ENCODE results near the gene SLC2A14. TPM values are rescaled to one million over a fixed set of nuclear protein-coding genes. Genes with fewer than 3 reads are reported as not detected.
"Not testable (repeated sequence)": the region's sequence is repeated elsewhere in the genome, so short reads cannot be mapped to it uniquely, and the experiment has no call there.

The SLC2A14 gene
- total RNA-seq, 2 donors from 2014 or later, result not detected

DNA sequence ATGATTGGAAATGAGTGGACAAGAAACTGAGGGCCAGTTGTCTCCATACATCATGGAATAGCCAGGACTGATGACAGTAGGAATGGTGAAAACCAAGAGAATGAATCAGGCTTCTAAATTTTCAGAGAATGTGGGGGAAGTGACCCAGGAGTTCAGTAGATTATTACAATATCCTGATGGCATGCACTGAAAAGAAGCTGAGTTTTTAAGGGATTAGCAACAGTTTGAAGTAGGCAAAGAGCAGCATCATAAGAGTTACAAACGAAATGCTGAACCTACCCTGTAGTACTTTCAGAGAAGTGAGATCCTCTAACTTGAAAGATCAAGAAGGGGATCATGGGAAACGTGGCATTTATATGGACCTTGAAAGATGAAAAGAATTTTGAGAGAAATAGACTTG lies 13.2 kb downstream of the SLC2A14 start:
- no peak overlapping the region for H3K4me3 ChIP-seq
- DNase-seq (ENCODE audit: low spot score), result no peak
- no peaks in the 10 kb centered on the region for H3K27me3 ChIP-seq (replicated peaks; ENCODE audit: insufficient read depth)
- H3K27ac ChIP-seq, result no peak overlapping the region
- ATAC-seq (ENCODE audit: insufficient number of reproducible peaks, low FRiP score, low read depth), result no peak
- H3K9me3 ChIP-seq, result no peaks in the 10 kb centered on the region
- H3K36me3 ChIP-seq, result no peaks in the 10 kb centered on the region
- peaks cover 0 to 5% of the 10 kb centered on the region in 2 donors for H3K4me1 ChIP-seq (ENCODE audit: control insufficient read depth in 1 of 2, low read depth in 2 of 2)
- TF ChIP-seq, protein P1, sequence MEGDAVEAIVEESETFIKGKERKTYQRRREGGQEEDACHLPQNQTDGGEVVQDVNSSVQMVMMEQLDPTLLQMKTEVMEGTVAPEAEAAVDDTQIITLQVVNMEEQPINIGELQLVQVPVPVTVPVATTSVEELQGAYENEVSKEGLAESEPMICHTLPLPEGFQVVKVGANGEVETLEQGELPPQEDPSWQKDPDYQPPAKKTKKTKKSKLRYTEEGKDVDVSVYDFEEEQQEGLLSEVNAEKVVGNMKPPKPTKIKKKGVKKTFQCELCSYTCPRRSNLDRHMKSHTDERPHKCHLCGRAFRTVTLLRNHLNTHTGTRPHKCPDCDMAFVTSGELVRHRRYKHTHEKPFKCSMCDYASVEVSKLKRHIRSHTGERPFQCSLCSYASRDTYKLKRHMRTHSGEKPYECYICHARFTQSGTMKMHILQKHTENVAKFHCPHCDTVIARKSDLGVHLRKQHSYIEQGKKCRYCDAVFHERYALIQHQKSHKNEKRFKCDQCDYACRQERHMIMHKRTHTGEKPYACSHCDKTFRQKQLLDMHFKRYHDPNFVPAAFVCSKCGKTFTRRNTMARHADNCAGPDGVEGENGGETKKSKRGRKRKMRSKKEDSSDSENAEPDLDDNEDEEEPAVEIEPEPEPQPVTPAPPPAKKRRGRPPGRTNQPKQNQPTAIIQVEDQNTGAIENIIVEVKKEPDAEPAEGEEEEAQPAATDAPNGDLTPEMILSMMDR (IDR thresholded peaks at IDR 0.05), result no peak

- Histone ChIP-seq H3K4me3 (no peak overlapping the region), H3K27ac (no peak overlapping the region)
- ATAC-seq (ENCODE audit: insufficient number of reproducible peaks, low FRiP score, low read depth), result no peak
These were observed 14.7 kb downstream of the SLC2A14 start for GRCh38 chr12:7857971-7858370.

GRCh38 chr12:7856516-7856915 lies 16.2 kb downstream of the SLC2A14 start:
- no peaks in the 10 kb centered on the region for H3K9me3 ChIP-seq
- TF ChIP-seq, protein P1 (IDR thresholded peaks at IDR 0.05), result no peak
- no peak for ATAC-seq (ENCODE audit: insufficient number of reproducible peaks, low FRiP score, low read depth)
- H3K4me1 ChIP-seq (ENCODE audit: control insufficient read depth in 1 of 2, low read depth in 2 of 2), result peaks cover 0 to 5% of the 10 kb centered on the region in 2 donors
- H3K27me3 ChIP-seq (replicated peaks; ENCODE audit: insufficient read depth), result no peaks in the 10 kb centered on the region
- no peak overlapping the region for H3K4me3 ChIP-seq
- no peaks in the 10 kb centered on the region for H3K36me3 ChIP-seq
- DNase-seq (ENCODE audit: low spot score), result no peak
- no peak overlapping the region for H3K27ac ChIP-seq

More at GRCh38 chr12:7857971-7858370, 14.7 kb downstream of the SLC2A14 start:
- peaks cover 0 to 5% of the 10 kb centered on the region in 2 donors for H3K4me1 ChIP-seq (ENCODE audit: control insufficient read depth in 1 of 2, low read depth in 2 of 2)
- H3K36me3 ChIP-seq, result no peaks in the 10 kb centered on the region
- no peaks in the 10 kb centered on the region for H3K27me3 ChIP-seq (replicated peaks; ENCODE audit: insufficient read depth)
- TF ChIP-seq, protein P1 (IDR thresholded peaks at IDR 0.05), result no peak
- no peak for DNase-seq (ENCODE audit: low spot score)
- H3K9me3 ChIP-seq, result no peaks in the 10 kb centered on the region

DNA sequence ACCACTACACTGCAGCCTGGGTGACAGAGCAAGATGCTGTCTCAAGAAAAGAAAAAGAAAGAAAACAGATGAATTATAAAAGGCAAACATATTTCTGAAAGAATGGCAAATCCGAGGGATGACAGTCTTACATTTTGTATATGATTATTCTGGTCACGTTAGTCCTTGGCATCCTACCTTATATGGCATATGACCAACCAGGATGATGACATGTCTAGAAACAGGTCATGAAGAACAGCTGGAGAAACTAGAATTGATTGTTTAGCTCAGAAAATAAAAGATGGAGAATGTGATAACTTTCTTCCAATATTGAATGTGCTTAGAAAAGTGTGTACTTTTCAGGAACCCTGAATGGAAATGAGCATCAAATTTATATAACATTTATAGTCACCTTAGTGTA lies 19.2 kb downstream of the SLC2A14 start:
- H3K27me3 ChIP-seq (replicated peaks; ENCODE audit: insufficient read depth), result no peaks in the 10 kb centered on the region
- H3K4me3 ChIP-seq, result no peak overlapping the region
- DNase-seq (ENCODE audit: low spot score) (no peak), ATAC-seq (ENCODE audit: insufficient number of reproducible peaks, low FRiP score, low read depth) (no peak)
- no peaks in the 10 kb centered on the region for H3K36me3 ChIP-seq
- TF ChIP-seq, protein P1 (IDR thresholded peaks at IDR 0.05), result no peak
- no peaks in the 10 kb centered on the region for H3K4me1 ChIP-seq (ENCODE audit: control insufficient read depth in 1 of 2, low read depth in 2 of 2)
- no peak overlapping the region for H3K27ac ChIP-seq
- H3K9me3 ChIP-seq, result no peaks in the 10 kb centered on the region

- ATAC-seq (ENCODE audit: insufficient number of reproducible peaks, low FRiP score, low read depth); H3K9me3 ChIP-seq; H3K27ac ChIP-seq; H3K36me3 ChIP-seq; H3K27me3 ChIP-seq (replicated peaks; ENCODE audit: insufficient read depth); H3K4me3 ChIP-seq; DNase-seq (ENCODE audit: low spot score): not testable (repeated sequence)
- H3K4me1 ChIP-seq (ENCODE audit: control insufficient read depth in 1 of 2, low read depth in 2 of 2), result peaks cover 0 to 10% of the 10 kb centered on the region in 2 donors
These were observed 21.1 kb downstream of the SLC2A14 start for GRCh38 chr12:7851622-7852081.

- ATAC-seq (ENCODE audit: insufficient number of reproducible peaks, low FRiP score, low read depth); H3K36me3 ChIP-seq; DNase-seq (ENCODE audit: low spot score); H3K4me3 ChIP-seq; H3K27ac ChIP-seq; H3K9me3 ChIP-seq; H3K27me3 ChIP-seq (replicated peaks; ENCODE audit: insufficient read depth): not testable (repeated sequence)
- peaks cover 0 to 10% of the 10 kb centered on the region in 2 donors for H3K4me1 ChIP-seq (ENCODE audit: control insufficient read depth in 1 of 2, low read depth in 2 of 2)
These were observed 22.6 kb downstream of the SLC2A14 start for GRCh38 chr12:7850099-7850498.

GRCh38 chr12:7848098-7848422 lies 24.7 kb downstream of the SLC2A14 start:
- not testable (repeated sequence) for DNase-seq (ENCODE audit: low spot score); H3K27me3 ChIP-seq (replicated peaks; ENCODE audit: insufficient read depth); H3K9me3 ChIP-seq; H3K36me3 ChIP-seq; ATAC-seq (ENCODE audit: insufficient number of reproducible peaks, low FRiP score, low read depth); H3K4me3 ChIP-seq; H3K27ac ChIP-seq
- peaks cover 0 to 10% of the 10 kb centered on the region in 2 donors for H3K4me1 ChIP-seq (ENCODE audit: control insufficient read depth in 1 of 2, low read depth in 2 of 2)

DNA sequence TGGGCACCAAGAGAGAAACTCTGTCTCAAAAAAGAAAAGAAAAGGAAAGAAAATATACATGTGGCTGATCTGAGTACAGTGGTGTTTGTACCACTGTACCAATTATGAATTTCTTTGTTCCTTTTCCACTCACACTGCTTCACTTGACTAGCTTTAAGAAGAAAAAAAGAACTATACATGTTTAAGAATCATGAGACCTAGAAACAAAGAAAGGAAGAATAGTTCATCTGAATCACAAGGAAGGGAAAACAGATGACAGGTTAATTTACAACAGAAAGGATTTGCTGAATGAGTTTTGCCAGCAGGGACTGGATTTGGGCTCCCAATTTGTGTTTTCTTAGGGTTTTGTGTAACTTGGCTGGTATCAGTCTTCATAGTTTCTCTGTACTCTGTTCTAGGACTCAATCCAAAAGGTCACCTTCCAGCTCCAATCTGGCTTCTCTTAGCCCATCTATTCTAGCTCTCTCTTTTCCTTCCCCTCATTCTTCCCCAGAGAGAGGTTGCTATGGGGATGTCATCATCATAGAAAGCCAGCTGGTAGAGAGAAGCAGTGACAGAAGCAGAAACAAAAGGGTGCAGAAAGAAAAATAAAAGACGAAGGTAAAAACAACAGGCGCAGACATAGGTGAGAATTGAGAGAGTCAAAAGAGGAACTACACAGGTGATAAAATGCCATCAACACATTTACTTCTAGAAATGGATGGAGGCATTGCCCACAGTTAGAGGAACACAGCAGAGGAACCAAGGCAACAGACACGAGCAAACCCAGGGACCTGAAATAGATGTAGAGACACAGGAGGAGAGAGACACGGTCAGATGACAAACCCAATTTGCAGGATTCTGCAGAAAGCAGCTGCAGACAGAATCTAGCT lies 25.3 kb downstream of the SLC2A14 start:
- H3K27ac ChIP-seq; DNase-seq (ENCODE audit: low spot score); H3K4me3 ChIP-seq; H3K27me3 ChIP-seq (replicated peaks; ENCODE audit: insufficient read depth); ATAC-seq (ENCODE audit: insufficient number of reproducible peaks, low FRiP score, low read depth); H3K36me3 ChIP-seq; H3K9me3 ChIP-seq: not testable (repeated sequence)
- H3K4me1 ChIP-seq (ENCODE audit: control insufficient read depth in 1 of 2, low read depth in 2 of 2), result peaks cover 0 to 10% of the 10 kb centered on the region in 2 donors

All from thoracic aorta (tissue), 2 donors.